Endothelial cell of umbilical vein (primary cell): Measurements from ENCODE around the gene PLIN5. TPM values are rescaled to one million over a fixed set of nuclear protein-coding genes. Genes with fewer than 3 reads are reported as not detected.
A peak's percentile ranks its signal among the peaks of the same experiment; 100 is the strongest.

Experiments
- BruUV-seq: library from RNA; stranded (reverse); fragments of 400-500 nt; replicated peaks from 2 replicates; lab custom pipeline; 2021; lab: Mats Ljungman, UMichigan
- CTCF ChIA-PET: fragments of 300-600, 350-600 bp; sonication (Branson Sonifier 250); formaldehyde crosslinking; loops from one replicate; lab custom pipeline; 2021; ENCODE audit warnings: antibody characterized with exemption, inconsistent platforms; lab: Charles Lee
- POLR2A ChIA-PET: fragments of 300-600, 350-600 bp; sonication (Branson Sonifier 250); formaldehyde crosslinking; loops from one replicate; lab custom pipeline; 2021; ENCODE audit warnings: antibody characterized with exemption, inconsistent platforms; lab: Charles Lee
- DNase-seq: peaks from one replicate; pipeline ENCODE4 v3.0.0-alpha.2; 2011; ENCODE audit warnings: low read depth, low spot score
- FAIRE-seq: peaks from 2 replicates; lab custom pipeline; 2011; peaks lifted over from hg19 to GRCh38; lab: Jason Lieb, UNC
- H2AFZ ChIP-seq: 2 replicates; pipeline ENCODE4 v1.6.0; 2012; ENCODE audit warnings: low read depth, low read length, control low read depth, inconsistent platforms
- H3K27ac ChIP-seq: 2 replicates; pipeline ENCODE4 v1.5.1; 2011; ENCODE audit warnings: low read depth, mild to moderate bottlenecking, control low read depth, low read length, moderate library complexity; ENCODE audit not compliant: insufficient read depth
- H3K27me3 ChIP-seq, 2 experiments: 2 replicates each; pipeline versions ENCODE4 v1.6.0 to v1.6.1; 2011; ENCODE audit warnings: low read length in 2 of 2, mixed read lengths in 1 of 2; ENCODE audit not compliant: control insufficient read depth in 2 of 2, insufficient read depth in 2 of 2
- H3K36me3 ChIP-seq, 2 experiments: 2 replicates in 1 of 2; 3 replicates in 1 of 2; pipeline ENCODE4 v1.5.1; 2011; ENCODE audit warnings: low read length in 2 of 2, mild to moderate bottlenecking in 1 of 2, moderate library complexity in 1 of 2; ENCODE audit not compliant: control insufficient read depth in 2 of 2, insufficient read depth in 2 of 2; ENCODE audit errors: extremely low read depth in 1 of 2
- H3K4me1 ChIP-seq: 3 replicates; pipeline ENCODE4 v1.5.1; 2011; ENCODE audit warnings: mild to moderate bottlenecking, low read length; ENCODE audit not compliant: control insufficient read depth, insufficient read depth; ENCODE audit errors: extremely low read depth
- H3K4me2 ChIP-seq: 2 replicates; pipeline ENCODE4 v1.6.1; 2011; ENCODE audit warnings: low read length, control low read depth, mixed read lengths; ENCODE audit not compliant: insufficient read depth
- H3K4me3 ChIP-seq, 3 experiments: fragments of 200-600 bp in 1 of 3; sonication (generic), shearing (Covaris generic) in 1 of 3; replicated peaks in 1 of 3; 2 replicates each; pipeline ENCODE4 v1.5.1; 2011 to 2016; ENCODE audit warnings: control low read depth in 3 of 3, low read length in 3 of 3, mild to moderate bottlenecking in 2 of 3, inconsistent platforms in 1 of 3, low read depth in 1 of 3, moderate library complexity in 1 of 3; ENCODE audit not compliant: insufficient read depth in 1 of 3
- H3K79me2 ChIP-seq: 2 replicates; pipeline ENCODE4 v1.6.0; 2012; ENCODE audit warnings: low read length, inconsistent platforms; ENCODE audit not compliant: control insufficient read depth, insufficient read depth
- H3K9ac ChIP-seq: replicated peaks from 2 replicates; pipeline ENCODE3; 2011; ENCODE audit warnings: low read length, control low read depth; ENCODE audit not compliant: insufficient read depth; ENCODE audit errors: extremely low read depth
- H3K9me1 ChIP-seq: replicated peaks from 3 replicates; pipeline ENCODE4 v1.6.0; 2011; ENCODE audit warnings: mild to moderate bottlenecking, low read length; ENCODE audit not compliant: control insufficient read depth, insufficient read depth; ENCODE audit errors: extremely low read depth
- H3K9me3 ChIP-seq: replicated peaks from 2 replicates; pipeline ENCODE4 v1.5.1; 2012; ENCODE audit warnings: low read length, inconsistent platforms; ENCODE audit not compliant: control insufficient read depth, insufficient read depth
- H4K20me1 ChIP-seq: replicated peaks from 2 replicates; pipeline ENCODE3; 2011; ENCODE audit warnings: mild to moderate bottlenecking, low read length; ENCODE audit not compliant: control insufficient read depth, insufficient read depth; ENCODE audit errors: extremely low read depth
- EZH2 ChIP-seq: IDR thresholded peaks from 2 replicates; pipeline ENCODE4 v1.6.1; 2012; ENCODE audit warnings: borderline replicate concordance, low read depth, mild to moderate bottlenecking, moderate library complexity, low read length, inconsistent platforms; ENCODE audit not compliant: severe bottlenecking
- FOS ChIP-seq: IDR thresholded peaks from 2 replicates; pipeline ENCODE4 v1.6.1; 2011; ENCODE audit warnings: mild to moderate bottlenecking, low read length, moderate library complexity, borderline replicate concordance; ENCODE audit not compliant: insufficient read depth
- GATA2 ChIP-seq: IDR thresholded peaks from 2 replicates; pipeline ENCODE4 v1.7.0; 2011; ENCODE audit warnings: low read depth, mild to moderate bottlenecking, moderate library complexity, mixed read lengths, low read length; ENCODE audit not compliant: insufficient read length, insufficient read depth
- JUN ChIP-seq: IDR thresholded peaks from 2 replicates; pipeline ENCODE4 v1.6.1; 2011; ENCODE audit warnings: borderline replicate concordance, low read depth; ENCODE audit not compliant: insufficient read length, insufficient read depth
- MYC ChIP-seq: IDR thresholded peaks from one replicate; pipeline ENCODE4 v1.6.1; 2011; ENCODE audit warnings: mild to moderate bottlenecking, low read depth, low read length
- POLR2A ChIP-seq: IDR thresholded peaks from 2 replicates; pipeline ENCODE4 v1.6.1; 2012; ENCODE audit warnings: low read depth, mild to moderate bottlenecking, control low read depth, low read length
- POLR2AphosphoS5 ChIP-seq: IDR thresholded peaks from 2 replicates; pipeline ENCODE4 v1.6.1; 2012; ENCODE audit warnings: low read depth, mild to moderate bottlenecking, control low read depth, low read length, moderate library complexity; ENCODE audit not compliant: insufficient read depth
- dilution Hi-C: fragments of 300-500 bp; cut with MboI; formaldehyde crosslinking; loops from one replicate; pipeline ENCODE4 v1.15.0; 2019; ENCODE audit warnings: low sequenced_read_pairs; ENCODE audit not compliant: extremely low pct_ligation_motif_present
- intact Hi-C: fragments of 100-400 bp; cut with micrococcal nuclease; formaldehyde crosslinking; loops from one replicate; pipeline ENCODE4 v1.10.0; 2022
- polyA plus RNA-seq, 4 experiments: library from polyadenylated mRNA; depleted of rRNA in 3 of 4; stranded (reverse) in 3 of 4; unstranded in 1 of 4; fragments of >200 nt; gene quantifications; 2 replicates each; pipeline versions ENCODE4 v1.2.1 to v1.2.3, GENCODE V29; 2011 to 2012; ENCODE audit warnings: missing spikeins in 1 of 4
- total RNA-seq: library from RNA; stranded (reverse); gene quantifications from 2 replicates; pipeline ENCODE4 v1.2.3, GENCODE V29; 2021
- TF ChIP-seq, protein P1 (sequence below): IDR thresholded peaks from 2 replicates; pipeline ENCODE4 v1.6.1; 2011; ENCODE audit not compliant: insufficient read depth, insufficient read length
- TF ChIP-seq, protein P2 (sequence below), 2 donors: IDR thresholded peaks; 1 replicate in 1 of 2; 2 replicates in 1 of 2; pipeline ENCODE4 v1.5.1; 2011; ENCODE audit warnings: low read length in 2 of 2, mild to moderate bottlenecking in 2 of 2, moderate library complexity in 2 of 2, control low read depth in 1 of 2, inconsistent platforms in 1 of 2, low read depth in 1 of 2; ENCODE audit not compliant: insufficient read depth in 1 of 2; ENCODE audit errors: extremely low read depth in 1 of 2

PLIN5 gene
- total and polyA plus RNA-seq, 2 donors (not counting 3 experiments of a cell fraction or from before 2014, with no cell fraction given): 0.17 to 0.24 TPM

DNA sequence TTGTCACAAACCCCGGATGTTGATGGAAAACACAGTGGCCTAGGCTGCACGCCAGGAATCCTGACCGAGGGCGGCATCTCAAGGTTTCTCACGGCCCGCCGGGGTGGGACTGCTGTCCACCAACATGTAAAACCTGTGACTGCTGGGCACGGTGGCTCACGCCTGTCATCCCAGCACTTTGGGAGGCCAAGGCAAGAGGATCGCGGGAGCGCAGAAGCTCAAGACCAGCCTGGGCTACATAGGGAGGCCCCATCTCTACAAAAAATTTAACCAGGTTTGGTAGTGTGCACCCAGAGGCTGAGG, 27.9 kb downstream of the PLIN5 start:
- Histone ChIP-seq H3K9me1 (no peaks in the 10 kb centered on the region), H3K9me3 (no peaks in the 10 kb centered on the region), H3K4me3 (no peak overlapping the region), H3K4me2 (no peak overlapping the region), H3K27ac (peak overlapping the region; percentile 7), H2AFZ (no peak overlapping the region), H3K9ac (no peak overlapping the region), H3K36me3 (peaks cover 3 to 8% of the 10 kb centered on the region in 2 experiments), H4K20me1 (no peaks in the 10 kb centered on the region), H3K79me2 (no peaks in the 10 kb centered on the region), H3K27me3 (no peaks in the 10 kb centered on the region), H3K4me1 (peaks cover 10% of the 10 kb centered on the region)
- intact Hi-C loops (no loop called here), dilution Hi-C loops (no loop called here)
- ChIA-PET POLR2A (interaction anchor here (0.6 kb wide), 1 partner anchor 152 kb away, joined by 5 read pairs; no protein-coding TSS in a partner anchor), CTCF (interaction anchor here (1.0 to 4.7 kb wide), 2 partner anchors 9 to 17 kb away, joined by 7 to 54 read pairs; no protein-coding TSS in a partner anchor)
- FAIRE-seq: no peak
- DNase-seq: no peak
- no peak for TF ChIP-seq JUN
- no peak for TF ChIP-seq POLR2A
- TF ChIP-seq, protein P1, sequence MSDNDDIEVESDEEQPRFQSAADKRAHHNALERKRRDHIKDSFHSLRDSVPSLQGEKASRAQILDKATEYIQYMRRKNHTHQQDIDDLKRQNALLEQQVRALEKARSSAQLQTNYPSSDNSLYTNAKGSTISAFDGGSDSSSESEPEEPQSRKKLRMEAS: no peak
- no peak for TF ChIP-seq MYC
- TF ChIP-seq EZH2: no peak
- no peak for TF ChIP-seq FOS
- TF ChIP-seq, protein P2, sequence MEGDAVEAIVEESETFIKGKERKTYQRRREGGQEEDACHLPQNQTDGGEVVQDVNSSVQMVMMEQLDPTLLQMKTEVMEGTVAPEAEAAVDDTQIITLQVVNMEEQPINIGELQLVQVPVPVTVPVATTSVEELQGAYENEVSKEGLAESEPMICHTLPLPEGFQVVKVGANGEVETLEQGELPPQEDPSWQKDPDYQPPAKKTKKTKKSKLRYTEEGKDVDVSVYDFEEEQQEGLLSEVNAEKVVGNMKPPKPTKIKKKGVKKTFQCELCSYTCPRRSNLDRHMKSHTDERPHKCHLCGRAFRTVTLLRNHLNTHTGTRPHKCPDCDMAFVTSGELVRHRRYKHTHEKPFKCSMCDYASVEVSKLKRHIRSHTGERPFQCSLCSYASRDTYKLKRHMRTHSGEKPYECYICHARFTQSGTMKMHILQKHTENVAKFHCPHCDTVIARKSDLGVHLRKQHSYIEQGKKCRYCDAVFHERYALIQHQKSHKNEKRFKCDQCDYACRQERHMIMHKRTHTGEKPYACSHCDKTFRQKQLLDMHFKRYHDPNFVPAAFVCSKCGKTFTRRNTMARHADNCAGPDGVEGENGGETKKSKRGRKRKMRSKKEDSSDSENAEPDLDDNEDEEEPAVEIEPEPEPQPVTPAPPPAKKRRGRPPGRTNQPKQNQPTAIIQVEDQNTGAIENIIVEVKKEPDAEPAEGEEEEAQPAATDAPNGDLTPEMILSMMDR (IDR thresholded peaks at IDR 0.05; ENCODE audit: extremely low read depth in 1 of 2, insufficient read depth in 1 of 2, low read depth in 1 of 2, low read length in 2 of 2): no peak
- TF ChIP-seq POLR2AphosphoS5: no peak
- TF ChIP-seq GATA2: no peak
- BruUV-seq: no TSS peak
